Endothelial cell of umbilical vein (primary cell): Measurements from ENCODE around the gene ENTREP1. TPM values are rescaled to one million over a fixed set of nuclear protein-coding genes. Genes with fewer than 3 reads are reported as not detected.

Source experiments
- BruUV-seq: library from RNA; stranded (reverse); fragments of 400-500 nt; replicated peaks from 2 replicates; lab custom pipeline; 2021; lab: Mats Ljungman, UMichigan
- CTCF ChIA-PET: fragments of 300-600, 350-600 bp; sonication (Branson Sonifier 250); formaldehyde crosslinking; loops from one replicate; lab custom pipeline; 2021; ENCODE audit warnings: antibody characterized with exemption, inconsistent platforms; lab: Charles Lee
- POLR2A ChIA-PET: fragments of 300-600, 350-600 bp; sonication (Branson Sonifier 250); formaldehyde crosslinking; loops from one replicate; lab custom pipeline; 2021; ENCODE audit warnings: antibody characterized with exemption, inconsistent platforms; lab: Charles Lee
- DNase-seq: peaks from one replicate; pipeline ENCODE4 v3.0.0-alpha.2; 2011; ENCODE audit warnings: low read depth, low spot score
- FAIRE-seq: peaks from 2 replicates; lab custom pipeline; 2011; peaks lifted over from hg19 to GRCh38; lab: Jason Lieb, UNC
- H2AFZ ChIP-seq: 2 replicates; pipeline ENCODE4 v1.6.0; 2012; ENCODE audit warnings: low read depth, low read length, control low read depth, inconsistent platforms
- H3K27ac ChIP-seq: 2 replicates; pipeline ENCODE4 v1.5.1; 2011; ENCODE audit warnings: low read depth, mild to moderate bottlenecking, control low read depth, low read length, moderate library complexity; ENCODE audit not compliant: insufficient read depth
- H3K27me3 ChIP-seq, 2 experiments: 2 replicates each; pipeline versions ENCODE4 v1.6.0 to v1.6.1; 2011; ENCODE audit warnings: low read length in 2 of 2, mixed read lengths in 1 of 2; ENCODE audit not compliant: control insufficient read depth in 2 of 2, insufficient read depth in 2 of 2
- H3K36me3 ChIP-seq, 2 experiments: 2 replicates in 1 of 2; 3 replicates in 1 of 2; pipeline ENCODE4 v1.5.1; 2011; ENCODE audit warnings: low read length in 2 of 2, mild to moderate bottlenecking in 1 of 2, moderate library complexity in 1 of 2; ENCODE audit not compliant: control insufficient read depth in 2 of 2, insufficient read depth in 2 of 2; ENCODE audit errors: extremely low read depth in 1 of 2
- H3K4me1 ChIP-seq: 3 replicates; pipeline ENCODE4 v1.5.1; 2011; ENCODE audit warnings: mild to moderate bottlenecking, low read length; ENCODE audit not compliant: control insufficient read depth, insufficient read depth; ENCODE audit errors: extremely low read depth
- H3K4me2 ChIP-seq: 2 replicates; pipeline ENCODE4 v1.6.1; 2011; ENCODE audit warnings: low read length, control low read depth, mixed read lengths; ENCODE audit not compliant: insufficient read depth
- H3K4me3 ChIP-seq, 3 experiments: fragments of 200-600 bp in 1 of 3; sonication (generic), shearing (Covaris generic) in 1 of 3; replicated peaks in 1 of 3; 2 replicates each; pipeline ENCODE4 v1.5.1; 2011 to 2016; ENCODE audit warnings: control low read depth in 3 of 3, low read length in 3 of 3, mild to moderate bottlenecking in 2 of 3, inconsistent platforms in 1 of 3, low read depth in 1 of 3, moderate library complexity in 1 of 3; ENCODE audit not compliant: insufficient read depth in 1 of 3
- H3K79me2 ChIP-seq: 2 replicates; pipeline ENCODE4 v1.6.0; 2012; ENCODE audit warnings: low read length, inconsistent platforms; ENCODE audit not compliant: control insufficient read depth, insufficient read depth
- H3K9ac ChIP-seq: replicated peaks from 2 replicates; pipeline ENCODE3; 2011; ENCODE audit warnings: low read length, control low read depth; ENCODE audit not compliant: insufficient read depth; ENCODE audit errors: extremely low read depth
- H3K9me1 ChIP-seq: replicated peaks from 3 replicates; pipeline ENCODE4 v1.6.0; 2011; ENCODE audit warnings: mild to moderate bottlenecking, low read length; ENCODE audit not compliant: control insufficient read depth, insufficient read depth; ENCODE audit errors: extremely low read depth
- H3K9me3 ChIP-seq: replicated peaks from 2 replicates; pipeline ENCODE4 v1.5.1; 2012; ENCODE audit warnings: low read length, inconsistent platforms; ENCODE audit not compliant: control insufficient read depth, insufficient read depth
- H4K20me1 ChIP-seq: replicated peaks from 2 replicates; pipeline ENCODE3; 2011; ENCODE audit warnings: mild to moderate bottlenecking, low read length; ENCODE audit not compliant: control insufficient read depth, insufficient read depth; ENCODE audit errors: extremely low read depth
- CTCF ChIP-seq, 2 donors: IDR thresholded peaks; 1 replicate in 1 of 2; 2 replicates in 1 of 2; pipeline ENCODE4 v1.5.1; 2011; ENCODE audit warnings: low read length in 2 of 2, mild to moderate bottlenecking in 2 of 2, moderate library complexity in 2 of 2, control low read depth in 1 of 2, inconsistent platforms in 1 of 2, low read depth in 1 of 2; ENCODE audit not compliant: insufficient read depth in 1 of 2; ENCODE audit errors: extremely low read depth in 1 of 2
- EZH2 ChIP-seq: IDR thresholded peaks from 2 replicates; pipeline ENCODE4 v1.6.1; 2012; ENCODE audit warnings: borderline replicate concordance, low read depth, mild to moderate bottlenecking, moderate library complexity, low read length, inconsistent platforms; ENCODE audit not compliant: severe bottlenecking
- FOS ChIP-seq: IDR thresholded peaks from 2 replicates; pipeline ENCODE4 v1.6.1; 2011; ENCODE audit warnings: mild to moderate bottlenecking, low read length, moderate library complexity, borderline replicate concordance; ENCODE audit not compliant: insufficient read depth
- GATA2 ChIP-seq: IDR thresholded peaks from 2 replicates; pipeline ENCODE4 v1.7.0; 2011; ENCODE audit warnings: low read depth, mild to moderate bottlenecking, moderate library complexity, mixed read lengths, low read length; ENCODE audit not compliant: insufficient read length, insufficient read depth
- JUN ChIP-seq: IDR thresholded peaks from 2 replicates; pipeline ENCODE4 v1.6.1; 2011; ENCODE audit warnings: borderline replicate concordance, low read depth; ENCODE audit not compliant: insufficient read length, insufficient read depth
- MAX ChIP-seq: IDR thresholded peaks from 2 replicates; pipeline ENCODE4 v1.6.1; 2011; ENCODE audit not compliant: insufficient read depth, insufficient read length
- MYC ChIP-seq: IDR thresholded peaks from one replicate; pipeline ENCODE4 v1.6.1; 2011; ENCODE audit warnings: mild to moderate bottlenecking, low read depth, low read length
- POLR2A ChIP-seq: IDR thresholded peaks from 2 replicates; pipeline ENCODE4 v1.6.1; 2012; ENCODE audit warnings: low read depth, mild to moderate bottlenecking, control low read depth, low read length
- POLR2AphosphoS5 ChIP-seq: IDR thresholded peaks from 2 replicates; pipeline ENCODE4 v1.6.1; 2012; ENCODE audit warnings: low read depth, mild to moderate bottlenecking, control low read depth, low read length, moderate library complexity; ENCODE audit not compliant: insufficient read depth
- dilution Hi-C: fragments of 300-500 bp; cut with MboI; formaldehyde crosslinking; loops from one replicate; pipeline ENCODE4 v1.15.0; 2019; ENCODE audit warnings: low sequenced_read_pairs; ENCODE audit not compliant: extremely low pct_ligation_motif_present
- intact Hi-C: fragments of 100-400 bp; cut with micrococcal nuclease; formaldehyde crosslinking; loops from one replicate; pipeline ENCODE4 v1.10.0; 2022
- polyA plus RNA-seq, 4 experiments: library from polyadenylated mRNA; depleted of rRNA in 3 of 4; stranded (reverse) in 3 of 4; unstranded in 1 of 4; fragments of >200 nt; gene quantifications; 2 replicates each; pipeline versions ENCODE4 v1.2.1 to v1.2.3, GENCODE V29; 2011 to 2012; ENCODE audit warnings: missing spikeins in 1 of 4
- total RNA-seq: library from RNA; stranded (reverse); gene quantifications from 2 replicates; pipeline ENCODE4 v1.2.3, GENCODE V29; 2021

ENTREP1 gene
- total and polyA plus RNA-seq, 2 donors (not counting 3 experiments of a cell fraction or from before 2014, with no cell fraction given): 7.1 to 13.5 TPM

GRCh38 chr9:69307446-69308205 lies 17.4 kb upstream of the ENTREP1 start:
- Histone ChIP-seq H3K4me3 (no peak overlapping the region), H3K27ac (no peak overlapping the region), H3K4me2 (no peak overlapping the region), H3K4me1 (no peaks in the 10 kb centered on the region), H2AFZ (no peak overlapping the region), H3K36me3 (no peaks in the 10 kb centered on the region), H3K9me1 (no peaks in the 10 kb centered on the region), H3K9me3 (no peaks in the 10 kb centered on the region), H3K79me2 (no peaks in the 10 kb centered on the region), H3K9ac (no peak overlapping the region), H4K20me1 (no peaks in the 10 kb centered on the region), H3K27me3 (peaks cover 2 to 7% of the 10 kb centered on the region in 2 experiments)
- BruUV-seq: no TSS peak
- FAIRE-seq (no peak), DNase-seq (peak; percentile 54)
- CTCF ChIA-PET: interaction anchor here (1.1 kb wide), 1 partner anchor 10 kb away, joined by 3 read pairs; no protein-coding TSS in a partner anchor
- POLR2A ChIA-PET: no interaction called here
- intact Hi-C loops (no loop called here), dilution Hi-C loops (no loop called here)
- TF ChIP-seq MYC (no peak), GATA2 (no peak)

- dilution Hi-C loops: no loop called here
- H3K27ac ChIP-seq: no peak overlapping the region
- H3K4me2 ChIP-seq: no peak overlapping the region
- H3K4me3 ChIP-seq: no peak overlapping the region
- POLR2A ChIA-PET: no interaction called here
- no peaks in the 10 kb centered on the region for H3K4me1 ChIP-seq
- DNase-seq (no peak), FAIRE-seq (no peak)
- no TSS peak for BruUV-seq
- H2AFZ ChIP-seq: no peak overlapping the region
- H3K9ac ChIP-seq: no peak overlapping the region
- no peaks in the 10 kb centered on the region for H3K9me3 ChIP-seq
- intact Hi-C loops: no loop called here
- H4K20me1 ChIP-seq: no peaks in the 10 kb centered on the region
- TF ChIP-seq FOS (no peak), POLR2AphosphoS5 (no peak), POLR2A (no peak), JUN (no peak), EZH2 (no peak), MAX (no peak), MYC (no peak), CTCF (IDR thresholded peaks at IDR 0.05; ENCODE audit: extremely low read depth in 1 of 2, insufficient read depth in 1 of 2, low read depth in 1 of 2, low read length in 2 of 2) (no peak), GATA2 (no peak)
- H3K9me1 ChIP-seq: no peaks in the 10 kb centered on the region
- no peaks in the 10 kb centered on the region for H3K79me2 ChIP-seq
- H3K27me3 ChIP-seq: peaks cover 2 to 5% of the 10 kb centered on the region in 2 experiments
- CTCF ChIA-PET: interaction anchor here (0.5 to 1.5 kb wide), 3 partner anchors 10 to 22 kb away, joined by 3 to 5 read pairs (median 4); no protein-coding TSS in a partner anchor
- H3K36me3 ChIP-seq: no peaks in the 10 kb centered on the region
Observed at GRCh38 chr9:69308206-69308931, 16.6 kb upstream of the ENTREP1 start.
